Measurements from ENCODE around the gene CFAP298. TPM values are rescaled to one million over a fixed set of nuclear protein-coding genes. Genes with fewer than 3 reads are reported as not detected.
"Not testable (repeated sequence)": the region's sequence is repeated elsewhere in the genome, so short reads cannot be mapped to it uniquely, and the experiment has no call there.

CFAP298 gene
- total and polyA plus RNA-seq, 3 donors from 2014 or later, result 55.6 to 114 (median 60.2) TPM

DNA sequence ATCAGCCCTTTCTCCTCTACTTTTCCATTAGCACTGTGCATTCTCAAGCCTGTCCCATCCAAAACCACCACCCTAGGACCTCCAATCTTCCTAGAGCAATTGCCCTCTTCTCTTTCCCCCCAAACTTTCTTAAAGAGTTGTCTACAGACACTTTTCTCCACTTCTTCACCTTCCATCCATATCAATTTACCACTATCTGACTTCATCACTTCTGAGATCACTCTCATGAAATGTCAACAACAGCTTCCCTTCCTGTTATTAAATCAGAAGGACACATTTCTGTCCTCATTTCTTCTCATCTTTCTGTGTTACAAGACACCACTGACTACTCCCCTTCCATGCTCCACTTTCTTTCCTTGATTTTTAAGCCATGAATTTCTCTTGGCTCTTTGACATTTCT, 36.0 kb upstream of the CFAP298 start:
- no peak for DNase-seq
- H3K4me1 ChIP-seq, result no peaks in the 10 kb centered on the region
- intact Hi-C loops (cut with DNase I; ENCODE audit: low total_unique reads), result no loop called here
- H3K27ac ChIP-seq, result no peak overlapping the region
- H3K4me3 ChIP-seq, result no peak overlapping the region
- H3K36me3 ChIP-seq (ENCODE audit: low read depth, missing control alignments), result no peaks in the 10 kb centered on the region
- TF ChIP-seq, protein P1, sequence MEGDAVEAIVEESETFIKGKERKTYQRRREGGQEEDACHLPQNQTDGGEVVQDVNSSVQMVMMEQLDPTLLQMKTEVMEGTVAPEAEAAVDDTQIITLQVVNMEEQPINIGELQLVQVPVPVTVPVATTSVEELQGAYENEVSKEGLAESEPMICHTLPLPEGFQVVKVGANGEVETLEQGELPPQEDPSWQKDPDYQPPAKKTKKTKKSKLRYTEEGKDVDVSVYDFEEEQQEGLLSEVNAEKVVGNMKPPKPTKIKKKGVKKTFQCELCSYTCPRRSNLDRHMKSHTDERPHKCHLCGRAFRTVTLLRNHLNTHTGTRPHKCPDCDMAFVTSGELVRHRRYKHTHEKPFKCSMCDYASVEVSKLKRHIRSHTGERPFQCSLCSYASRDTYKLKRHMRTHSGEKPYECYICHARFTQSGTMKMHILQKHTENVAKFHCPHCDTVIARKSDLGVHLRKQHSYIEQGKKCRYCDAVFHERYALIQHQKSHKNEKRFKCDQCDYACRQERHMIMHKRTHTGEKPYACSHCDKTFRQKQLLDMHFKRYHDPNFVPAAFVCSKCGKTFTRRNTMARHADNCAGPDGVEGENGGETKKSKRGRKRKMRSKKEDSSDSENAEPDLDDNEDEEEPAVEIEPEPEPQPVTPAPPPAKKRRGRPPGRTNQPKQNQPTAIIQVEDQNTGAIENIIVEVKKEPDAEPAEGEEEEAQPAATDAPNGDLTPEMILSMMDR (IDR thresholded peaks at IDR 0.05), result no peak
- TF ChIP-seq POLR2A (IDR thresholded peaks at IDR 0.05), result no peak
- H3K9me3 ChIP-seq, result no peaks in the 10 kb centered on the region
- no peaks in the 10 kb centered on the region for H3K27me3 ChIP-seq

DNA sequence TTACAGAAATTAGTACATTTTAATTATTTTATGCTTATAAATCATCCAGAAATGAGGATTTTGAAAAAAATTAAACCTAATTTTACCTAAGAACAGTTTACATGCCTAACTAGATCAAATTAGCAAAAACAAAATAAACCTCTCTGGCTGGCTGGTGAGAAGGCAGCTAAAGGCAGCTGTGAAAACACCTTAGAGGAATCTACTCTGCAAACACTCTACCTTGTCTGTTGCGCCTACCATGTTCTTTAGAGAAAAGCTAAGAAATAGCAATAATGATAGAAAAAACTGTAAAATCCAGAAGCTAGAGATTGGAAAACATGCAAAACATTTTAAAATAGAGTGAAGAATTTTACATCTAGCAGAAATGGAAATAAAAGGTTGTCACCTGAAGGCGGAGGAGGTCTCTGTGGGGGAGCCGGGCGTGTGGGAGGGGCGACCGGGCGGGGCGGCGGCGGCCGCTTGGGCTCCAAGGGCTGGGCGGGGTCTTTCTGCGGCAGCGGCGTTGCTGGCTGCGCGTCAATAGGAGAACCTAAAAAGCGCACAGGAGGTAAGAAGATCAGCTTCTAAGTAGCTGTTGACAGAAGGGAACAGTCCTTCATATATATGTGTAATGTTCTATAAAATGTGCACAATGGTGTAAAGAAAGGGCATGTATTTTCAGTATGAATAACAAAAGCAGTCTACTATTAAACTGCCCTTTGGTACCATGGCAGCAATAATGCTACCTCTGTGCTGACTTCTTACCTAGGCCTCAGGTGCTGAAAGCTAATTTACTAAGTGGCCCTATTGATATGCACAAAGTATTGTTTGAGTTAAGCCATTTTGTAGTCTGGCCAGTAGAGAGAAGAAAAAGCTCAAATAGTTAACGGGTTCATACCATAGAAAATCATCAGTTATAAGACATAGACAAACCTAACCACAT, 33.3 kb upstream of the CFAP298 start:
- intact Hi-C loops (cut with DNase I; ENCODE audit: low total_unique reads), result no loop called here
- TF ChIP-seq, protein P1 (IDR thresholded peaks at IDR 0.05), result no peak
- TF ChIP-seq POLR2A (IDR thresholded peaks at IDR 0.05), result no peak
- Histone ChIP-seq H3K9me3 (no peaks in the 10 kb centered on the region), H3K4me1 (no peaks in the 10 kb centered on the region), H3K36me3 (ENCODE audit: low read depth, missing control alignments) (no peaks in the 10 kb centered on the region), H3K27me3 (no peaks in the 10 kb centered on the region), H3K27ac (no peak overlapping the region), H3K4me3 (no peak overlapping the region)
- DNase-seq, result peak; percentile 31
- WGBS, 2 donors, result 54 to 58% methylated on average over 19 of the region's 19 CpGs

DNA sequence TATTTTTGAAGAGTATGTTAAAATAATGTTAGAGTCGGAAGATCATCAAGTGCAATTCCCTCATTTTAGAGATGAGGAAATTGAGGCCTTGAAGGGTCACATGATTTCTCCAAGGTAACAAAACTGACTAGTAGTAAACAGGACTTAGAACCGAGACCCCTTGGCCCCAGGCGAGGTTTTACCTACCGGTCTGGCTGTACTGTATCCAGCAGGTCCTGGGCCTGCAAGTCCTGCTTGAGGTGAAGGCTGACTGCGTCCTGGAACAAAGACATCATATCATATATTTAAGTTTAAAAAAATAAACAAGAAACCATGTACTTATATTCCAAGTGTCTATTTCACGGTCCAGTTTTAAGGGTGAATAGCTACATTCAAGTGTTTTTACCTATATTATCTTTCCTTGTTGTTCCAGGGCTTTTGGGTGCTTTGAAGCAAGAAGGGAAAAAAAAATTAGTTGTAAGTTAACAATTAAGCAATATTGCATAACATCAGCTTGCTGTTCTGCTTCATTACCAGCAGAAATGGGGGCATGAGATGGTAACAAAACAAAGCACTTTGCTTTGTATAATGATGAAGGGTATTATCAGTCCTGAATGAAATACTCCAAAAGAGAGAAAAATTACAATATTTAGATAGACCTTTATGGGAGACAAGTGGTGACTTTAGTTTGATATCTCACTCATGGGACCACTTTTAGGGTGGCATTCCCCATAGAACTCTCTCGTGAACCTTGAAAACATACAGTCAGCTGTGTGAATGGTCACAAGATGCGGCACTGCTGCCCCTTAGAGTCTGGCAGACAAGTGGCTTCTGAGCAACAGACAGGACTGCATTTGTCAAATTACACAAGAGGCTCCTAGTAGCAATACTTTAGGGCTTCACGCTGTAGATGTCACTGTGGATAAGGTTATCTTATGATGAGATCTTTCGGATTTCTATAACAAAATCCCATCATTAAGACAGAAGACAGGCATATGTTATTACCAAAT, 29.8 kb upstream of the CFAP298 start:
- no peak overlapping the region for H3K27ac ChIP-seq
- WGBS, 2 donors, result 84% methylated on average over 10 of the region's 10 CpGs
- intact Hi-C loops (cut with DNase I; ENCODE audit: low total_unique reads), result no loop called here

DNA sequence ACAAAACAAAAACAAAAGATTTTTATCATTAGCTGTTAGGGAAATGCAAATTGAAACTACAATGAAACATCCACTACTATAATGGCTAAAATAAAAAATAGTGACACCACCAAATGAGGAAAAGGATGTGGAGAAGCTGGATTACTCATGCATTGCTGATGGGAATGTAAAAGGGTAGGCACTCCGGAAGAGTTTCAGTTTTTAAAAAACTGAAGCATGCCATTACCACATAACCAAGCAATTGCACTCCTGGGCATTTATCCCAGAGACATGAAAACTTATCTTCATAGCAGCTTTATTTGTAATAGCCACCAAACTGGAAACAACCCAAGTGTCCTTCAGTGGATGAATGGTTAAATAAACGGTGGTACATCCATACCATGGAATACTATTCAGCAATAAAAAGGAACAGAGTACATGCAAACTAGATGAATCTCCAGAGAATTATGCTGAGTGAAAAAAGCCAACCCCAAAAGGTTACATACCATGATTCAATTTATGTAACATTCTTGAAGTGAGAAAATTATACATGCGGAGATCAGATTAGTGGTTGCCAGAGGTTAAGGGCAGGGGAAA, 14.5 kb upstream of the CFAP298 start:
- Histone ChIP-seq H3K9me3 (no peaks in the 10 kb centered on the region), H3K27me3 (no peaks in the 10 kb centered on the region), H3K36me3 (ENCODE audit: low read depth, missing control alignments) (no peaks in the 10 kb centered on the region), H3K4me3 (no peak overlapping the region), H3K4me1 (no peaks in the 10 kb centered on the region), H3K27ac (no peak overlapping the region)
- WGBS, 2 donors, result 90 to 92% methylated on average over 3 of the region's 3 CpGs
- DNase-seq, result no peak
- no peak for TF ChIP-seq POLR2A (IDR thresholded peaks at IDR 0.05)
- TF ChIP-seq, protein P1 (IDR thresholded peaks at IDR 0.05), result no peak
- intact Hi-C loops (cut with DNase I; ENCODE audit: low total_unique reads), result no loop called here

More for the DNA sequence above, 29.8 kb upstream of the CFAP298 start:
- Histone ChIP-seq H3K36me3 (ENCODE audit: low read depth, missing control alignments) (no peaks in the 10 kb centered on the region), H3K4me1 (no peaks in the 10 kb centered on the region), H3K27me3 (no peaks in the 10 kb centered on the region), H3K4me3 (no peak overlapping the region), H3K9me3 (no peaks in the 10 kb centered on the region)
- TF ChIP-seq, protein P1 (IDR thresholded peaks at IDR 0.05), result no peak
- TF ChIP-seq POLR2A (IDR thresholded peaks at IDR 0.05), result no peak
- no peak for DNase-seq

DNA sequence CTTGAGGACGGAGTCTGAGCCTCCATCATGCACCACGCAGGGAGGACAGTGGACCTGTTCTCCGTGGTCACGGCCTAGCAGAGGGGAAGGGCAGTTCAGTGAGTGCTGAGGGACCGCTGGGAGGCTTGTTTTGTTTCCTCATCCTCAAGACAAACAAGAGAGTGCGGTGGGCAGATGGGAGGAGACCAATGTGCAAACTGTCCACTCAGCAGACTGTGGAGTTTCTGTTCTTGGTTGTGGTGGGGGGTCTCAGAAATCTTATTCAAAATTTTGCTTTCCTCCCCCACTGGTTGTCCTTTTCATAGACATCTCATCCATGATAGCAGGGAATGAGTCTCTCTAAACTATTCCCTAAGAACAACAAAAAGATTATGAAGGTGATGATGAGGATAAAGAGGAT, 6.0 kb upstream of the CFAP298 start:
- not testable (repeated sequence) for H3K27ac ChIP-seq, H3K4me1 ChIP-seq
- WGBS, 2 donors, result 79 to 82% methylated on average over 6 of the region's 6 CpGs

More for the DNA sequence above, 6.0 kb upstream of the CFAP298 start:
- H3K4me3 ChIP-seq; H3K9me3 ChIP-seq; H3K36me3 ChIP-seq (ENCODE audit: low read depth, missing control alignments); intact Hi-C loops (cut with DNase I; ENCODE audit: low total_unique reads); H3K27me3 ChIP-seq; DNase-seq: not testable (repeated sequence)
